ENCODE results near the gene PDILT.
"Not testable (repeated sequence)": the region's sequence is repeated elsewhere in the genome, so short reads cannot be mapped to it uniquely, and the experiment has no call there.

The PDILT gene

DNA sequence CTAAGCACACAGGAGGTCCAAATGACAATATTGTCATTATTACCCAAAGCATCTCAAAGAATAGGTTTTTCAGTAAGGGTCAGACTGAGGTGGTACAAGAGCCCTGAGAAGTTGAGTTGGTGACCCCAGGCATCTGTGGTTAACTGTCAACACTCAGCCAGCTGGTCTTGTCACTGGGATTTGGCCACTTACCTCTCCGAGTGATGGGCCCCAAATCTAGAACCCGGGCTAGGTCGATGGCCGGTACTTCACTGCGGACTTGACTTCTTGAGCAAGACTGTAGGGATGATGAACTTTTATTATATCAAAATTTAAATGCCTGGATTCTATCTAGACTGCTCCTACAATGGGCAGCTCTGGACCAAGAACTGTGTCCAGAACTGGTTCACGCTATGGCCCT is 88.8 kb downstream of the PDILT start:
- DNase-seq (ENCODE audit: extremely low read depth, low read depth) = no peak
- no peak overlapping the region for H3K4me3 ChIP-seq (replicated peaks; ENCODE audit: low read depth, low read length)
- TF ChIP-seq, protein P1, sequence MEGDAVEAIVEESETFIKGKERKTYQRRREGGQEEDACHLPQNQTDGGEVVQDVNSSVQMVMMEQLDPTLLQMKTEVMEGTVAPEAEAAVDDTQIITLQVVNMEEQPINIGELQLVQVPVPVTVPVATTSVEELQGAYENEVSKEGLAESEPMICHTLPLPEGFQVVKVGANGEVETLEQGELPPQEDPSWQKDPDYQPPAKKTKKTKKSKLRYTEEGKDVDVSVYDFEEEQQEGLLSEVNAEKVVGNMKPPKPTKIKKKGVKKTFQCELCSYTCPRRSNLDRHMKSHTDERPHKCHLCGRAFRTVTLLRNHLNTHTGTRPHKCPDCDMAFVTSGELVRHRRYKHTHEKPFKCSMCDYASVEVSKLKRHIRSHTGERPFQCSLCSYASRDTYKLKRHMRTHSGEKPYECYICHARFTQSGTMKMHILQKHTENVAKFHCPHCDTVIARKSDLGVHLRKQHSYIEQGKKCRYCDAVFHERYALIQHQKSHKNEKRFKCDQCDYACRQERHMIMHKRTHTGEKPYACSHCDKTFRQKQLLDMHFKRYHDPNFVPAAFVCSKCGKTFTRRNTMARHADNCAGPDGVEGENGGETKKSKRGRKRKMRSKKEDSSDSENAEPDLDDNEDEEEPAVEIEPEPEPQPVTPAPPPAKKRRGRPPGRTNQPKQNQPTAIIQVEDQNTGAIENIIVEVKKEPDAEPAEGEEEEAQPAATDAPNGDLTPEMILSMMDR (IDR thresholded peaks at IDR 0.05; ENCODE audit: low read depth, low read length, missing control alignments) = no peak

DNA sequence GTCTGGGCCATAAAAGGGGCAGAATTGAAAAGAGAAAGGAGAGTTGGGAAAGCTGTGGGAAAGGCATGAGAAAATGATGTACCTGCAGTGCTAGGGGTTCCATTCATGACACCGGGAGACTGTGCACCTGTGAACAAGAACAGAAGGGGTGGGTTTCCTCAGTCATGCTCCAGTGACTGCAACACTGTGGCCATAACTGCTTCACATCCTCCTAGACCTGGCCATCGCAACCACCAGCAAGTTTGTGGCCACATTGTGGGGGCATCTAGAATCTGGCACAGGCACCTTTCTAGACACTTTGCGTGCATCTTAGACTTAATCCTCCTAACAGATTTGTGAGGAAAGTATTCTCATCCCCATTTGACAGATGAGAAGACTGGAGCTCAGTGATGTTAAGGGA is 90.0 kb downstream of the PDILT start:
- H3K4me3 ChIP-seq (replicated peaks; ENCODE audit: low read depth, low read length) = no peak overlapping the region
- TF ChIP-seq, protein P1 (IDR thresholded peaks at IDR 0.05; ENCODE audit: low read depth, low read length, missing control alignments) = no peak
- DNase-seq (ENCODE audit: extremely low read depth, low read depth) = no peak

DNA sequence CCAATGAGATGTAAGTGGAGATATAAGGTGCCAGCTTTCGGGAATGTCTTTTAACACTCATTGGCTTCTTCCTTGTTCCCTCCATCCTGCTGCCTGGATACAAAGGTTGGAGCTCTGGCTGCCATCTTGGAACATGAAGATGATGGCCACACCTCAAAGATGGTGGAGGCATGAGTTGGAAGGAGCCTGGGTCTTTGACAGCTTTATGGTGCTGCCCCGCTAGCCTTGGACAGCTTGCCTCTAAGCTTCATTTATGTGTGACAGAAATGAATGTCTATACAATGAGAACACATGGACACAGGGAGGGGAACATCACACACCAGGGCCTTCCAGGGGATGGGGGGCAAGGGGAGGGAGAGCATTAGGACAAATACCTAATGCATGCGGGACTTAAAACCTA is 90.8 kb downstream of the PDILT start:
- no peak for DNase-seq (ENCODE audit: extremely low read depth, low read depth)
- TF ChIP-seq, protein P1 (IDR thresholded peaks at IDR 0.05; ENCODE audit: low read depth, low read length, missing control alignments) = no peak
- H3K4me3 ChIP-seq (replicated peaks; ENCODE audit: low read depth, low read length) = no peak overlapping the region

GRCh38 chr16:20312536-20313095 is 91.9 kb downstream of the PDILT start:
- H3K4me3 ChIP-seq (replicated peaks; ENCODE audit: low read depth, low read length); DNase-seq (ENCODE audit: extremely low read depth, low read depth): not testable (repeated sequence)

GRCh38 chr16:20311548-20311947 is 93.0 kb downstream of the PDILT start:
- TF ChIP-seq, protein P1 (IDR thresholded peaks at IDR 0.05; ENCODE audit: low read depth, low read length, missing control alignments) = no peak
- DNase-seq (ENCODE audit: extremely low read depth, low read depth) = no peak
- no peak overlapping the region for H3K4me3 ChIP-seq (replicated peaks; ENCODE audit: low read depth, low read length)

DNA sequence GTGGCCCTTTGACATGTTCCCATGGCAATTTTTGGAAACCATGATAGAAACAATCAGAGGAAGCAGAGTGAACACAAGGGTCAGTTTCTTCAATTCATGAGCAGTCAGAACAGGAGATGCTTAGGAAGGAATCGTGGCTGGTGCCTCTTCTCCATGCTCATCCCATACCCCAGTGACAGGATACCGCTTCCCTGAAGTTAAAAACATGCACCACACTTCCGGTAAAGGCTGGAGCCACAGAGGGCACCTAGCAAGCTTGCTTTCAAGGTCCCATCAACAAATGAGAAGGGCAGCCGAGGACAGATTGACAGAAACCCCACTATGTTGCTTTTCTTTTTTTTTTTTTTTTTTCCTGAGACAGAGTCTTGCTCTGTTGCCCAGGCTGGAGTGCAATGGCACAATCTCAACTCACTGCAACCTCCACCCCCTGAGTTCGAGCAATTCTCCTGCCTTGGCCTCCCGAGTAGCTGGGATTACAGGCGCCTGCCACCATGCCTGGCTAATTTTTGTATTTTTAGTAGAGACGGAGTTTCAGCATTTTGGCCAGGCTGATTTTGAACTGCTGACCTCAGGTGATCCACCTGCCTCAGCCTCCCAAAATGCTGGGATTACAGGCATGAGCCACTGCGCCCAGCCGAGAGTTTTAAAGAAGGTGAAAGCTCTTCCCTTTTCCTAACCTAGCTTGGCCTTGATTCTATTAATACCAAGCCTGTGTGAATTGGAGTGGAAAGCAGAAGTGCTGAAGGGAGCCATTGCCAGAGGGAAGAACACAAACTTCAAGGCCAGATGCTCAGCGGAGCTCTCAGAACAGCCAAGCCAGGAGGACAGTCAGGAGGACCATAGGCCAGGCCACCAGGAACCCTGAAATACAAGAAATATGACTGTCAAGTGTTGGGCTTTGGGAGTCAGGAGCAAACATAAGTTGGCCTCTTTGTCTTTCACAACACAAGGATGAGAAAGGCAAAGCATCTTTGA is 93.8 kb downstream of the PDILT start:
- no peak for DNase-seq (ENCODE audit: extremely low read depth, low read depth)
- H3K4me3 ChIP-seq (replicated peaks; ENCODE audit: low read depth, low read length) = no peak overlapping the region
- TF ChIP-seq, protein P1 (IDR thresholded peaks at IDR 0.05; ENCODE audit: low read depth, low read length, missing control alignments) = no peak

- DNase-seq (ENCODE audit: extremely low read depth, low read depth) = no peak
- H3K4me3 ChIP-seq (replicated peaks; ENCODE audit: low read depth, low read length) = no peak overlapping the region
- TF ChIP-seq, protein P1 (IDR thresholded peaks at IDR 0.05; ENCODE audit: low read depth, low read length, missing control alignments) = no peak
Observed at GRCh38 chr16:20309786-20310185, 94.8 kb downstream of the PDILT start.

All from HFF-Myc (cell line).